ENCODE data around the gene TRMT1. TPM values are rescaled to one million over a fixed set of nuclear protein-coding genes. Genes with fewer than 3 reads are reported as not detected.

Gene TRMT1
- total RNA-seq, 1 donor from 2014 or later: 74.7 TPM

DNA sequence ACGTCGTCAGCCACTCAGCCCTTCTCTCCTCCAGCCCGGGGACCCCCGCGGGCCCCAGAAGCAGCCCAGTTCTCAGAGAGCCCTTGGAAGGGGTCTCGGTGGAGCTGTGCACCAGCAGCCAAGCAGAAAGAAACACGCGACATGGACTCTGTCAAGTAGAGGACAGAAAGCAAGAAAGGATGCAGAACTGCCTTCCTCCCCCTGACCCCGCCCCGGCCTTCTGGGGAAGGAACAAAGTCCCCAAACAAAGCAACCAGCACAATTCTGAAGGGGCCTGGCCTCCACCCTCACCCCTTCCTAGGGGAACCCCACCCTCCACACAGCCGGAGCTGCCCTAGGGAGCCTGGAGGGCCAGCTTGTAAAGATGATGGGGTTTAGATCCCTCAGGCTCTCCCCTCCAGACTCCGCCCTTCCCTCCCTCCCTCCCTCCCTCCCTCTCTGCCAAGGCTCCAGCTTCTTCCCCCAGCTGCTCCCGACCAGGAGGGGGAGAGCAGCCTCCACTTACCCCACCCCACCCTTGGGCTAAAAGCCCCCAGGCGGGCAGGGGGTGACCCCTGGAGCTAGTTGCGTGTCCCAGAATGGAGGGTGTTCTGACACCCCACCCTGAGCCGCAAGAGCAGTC is 21.7 kb downstream of the TRMT1 start:
- no peak for DNase-seq (ENCODE audit: low read depth)
- no peak overlapping the region for H3K4me3 ChIP-seq (ENCODE audit: low read depth, low read length)
- peaks cover 1% of the 10 kb centered on the region for H3K36me3 ChIP-seq (ENCODE audit: control insufficient read depth, insufficient read depth, low read length)
- TF ChIP-seq, protein P1, sequence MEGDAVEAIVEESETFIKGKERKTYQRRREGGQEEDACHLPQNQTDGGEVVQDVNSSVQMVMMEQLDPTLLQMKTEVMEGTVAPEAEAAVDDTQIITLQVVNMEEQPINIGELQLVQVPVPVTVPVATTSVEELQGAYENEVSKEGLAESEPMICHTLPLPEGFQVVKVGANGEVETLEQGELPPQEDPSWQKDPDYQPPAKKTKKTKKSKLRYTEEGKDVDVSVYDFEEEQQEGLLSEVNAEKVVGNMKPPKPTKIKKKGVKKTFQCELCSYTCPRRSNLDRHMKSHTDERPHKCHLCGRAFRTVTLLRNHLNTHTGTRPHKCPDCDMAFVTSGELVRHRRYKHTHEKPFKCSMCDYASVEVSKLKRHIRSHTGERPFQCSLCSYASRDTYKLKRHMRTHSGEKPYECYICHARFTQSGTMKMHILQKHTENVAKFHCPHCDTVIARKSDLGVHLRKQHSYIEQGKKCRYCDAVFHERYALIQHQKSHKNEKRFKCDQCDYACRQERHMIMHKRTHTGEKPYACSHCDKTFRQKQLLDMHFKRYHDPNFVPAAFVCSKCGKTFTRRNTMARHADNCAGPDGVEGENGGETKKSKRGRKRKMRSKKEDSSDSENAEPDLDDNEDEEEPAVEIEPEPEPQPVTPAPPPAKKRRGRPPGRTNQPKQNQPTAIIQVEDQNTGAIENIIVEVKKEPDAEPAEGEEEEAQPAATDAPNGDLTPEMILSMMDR (IDR thresholded peaks at IDR 0.05; ENCODE audit: insufficient read depth, low read length, poor library complexity, severe bottlenecking): no peak
- peaks cover 45% of the 10 kb centered on the region for H3K27me3 ChIP-seq (ENCODE audit: control insufficient read depth, insufficient read depth, low read length)

- Histone ChIP-seq H3K36me3 (ENCODE audit: control insufficient read depth, insufficient read depth, low read length) (peaks cover 1% of the 10 kb centered on the region), H3K4me3 (ENCODE audit: low read depth, low read length) (no peak overlapping the region), H3K27me3 (ENCODE audit: control insufficient read depth, insufficient read depth, low read length) (peaks cover 39% of the 10 kb centered on the region)
- DNase-seq (ENCODE audit: low read depth): no peak
- TF ChIP-seq, protein P1 (IDR thresholded peaks at IDR 0.05; ENCODE audit: insufficient read depth, low read length, poor library complexity, severe bottlenecking): no peak
Measured at GRCh38 chr19:13094106-13094504, 22.4 kb downstream of the TRMT1 start.

GRCh38 chr19:13093407-13094105 is 23.0 kb downstream of the TRMT1 start:
- Histone ChIP-seq H3K4me3 (ENCODE audit: low read depth, low read length) (no peak overlapping the region), H3K36me3 (ENCODE audit: control insufficient read depth, insufficient read depth, low read length) (peaks cover 1% of the 10 kb centered on the region), H3K27me3 (ENCODE audit: control insufficient read depth, insufficient read depth, low read length) (peaks cover 34% of the 10 kb centered on the region)
- TF ChIP-seq, protein P1 (IDR thresholded peaks at IDR 0.05; ENCODE audit: insufficient read depth, low read length, poor library complexity, severe bottlenecking): peak; percentile 88
- DNase-seq (ENCODE audit: low read depth): no peak

- Histone ChIP-seq H3K4me3 (ENCODE audit: low read depth, low read length) (no peak overlapping the region), H3K27me3 (ENCODE audit: control insufficient read depth, insufficient read depth, low read length) (peaks cover 27% of the 10 kb centered on the region), H3K36me3 (ENCODE audit: control insufficient read depth, insufficient read depth, low read length) (peaks cover 1% of the 10 kb centered on the region)
- TF ChIP-seq, protein P1 (IDR thresholded peaks at IDR 0.05; ENCODE audit: insufficient read depth, low read length, poor library complexity, severe bottlenecking): no peak
- no peak for DNase-seq (ENCODE audit: low read depth)
Measured at GRCh38 chr19:13092606-13093235, 23.8 kb downstream of the TRMT1 start.

DNA sequence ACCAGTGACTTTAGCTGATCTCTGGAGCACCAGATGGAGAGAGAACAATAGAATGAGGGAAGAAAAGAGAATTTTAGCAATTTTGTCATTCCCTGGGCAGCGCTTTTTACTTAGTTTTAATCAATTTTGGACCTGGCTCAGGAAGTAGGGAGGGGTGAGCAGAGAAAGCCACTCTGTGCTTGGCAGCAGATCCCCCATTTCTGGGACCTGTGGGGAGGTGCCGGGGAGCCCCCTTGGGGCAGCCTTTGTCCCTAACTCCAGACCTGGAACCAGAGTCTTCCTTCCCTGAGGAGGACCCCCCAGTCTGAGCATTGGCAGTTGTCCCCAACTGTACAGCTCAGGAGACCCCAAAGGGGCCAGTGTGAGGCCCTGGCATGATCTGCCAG is 24.4 kb downstream of the TRMT1 start:
- no peak for DNase-seq (ENCODE audit: low read depth)
- H3K4me3 ChIP-seq (ENCODE audit: low read depth, low read length): no peak overlapping the region
- TF ChIP-seq, protein P1 (IDR thresholded peaks at IDR 0.05; ENCODE audit: insufficient read depth, low read length, poor library complexity, severe bottlenecking): no peak

More for the DNA sequence above, 24.4 kb downstream of the TRMT1 start:
- peaks cover 1% of the 10 kb centered on the region for H3K36me3 ChIP-seq (ENCODE audit: control insufficient read depth, insufficient read depth, low read length)
- H3K27me3 ChIP-seq (ENCODE audit: control insufficient read depth, insufficient read depth, low read length): peaks cover 21% of the 10 kb centered on the region

All from kidney epithelial cell (primary cell).